Measurements from ENCODE around the gene CCDC197. TPM values are rescaled to one million over a fixed set of nuclear protein-coding genes. Genes with fewer than 3 reads are reported as not detected.

Gene CCDC197
- total RNA-seq, 1 donor, result not detected

- DNase-seq (ENCODE audit: low read depth), result peak; percentile 18
- no peak overlapping the region for H3K4me3 ChIP-seq (ENCODE audit: low read depth, low read length)
- TF ChIP-seq CTCF (IDR thresholded peaks at IDR 0.05; ENCODE audit: insufficient read depth, low read depth, low read length), result no peak
Observed at GRCh38 chr14:93962701-93963601, 34.1 kb upstream of the CCDC197 start.

GRCh38 chr14:93963692-93964091, 33.4 kb upstream of the CCDC197 start:
- no peak overlapping the region for H3K4me3 ChIP-seq (ENCODE audit: low read depth, low read length)
- no peak for DNase-seq (ENCODE audit: low read depth)
- no peak for TF ChIP-seq CTCF (IDR thresholded peaks at IDR 0.05; ENCODE audit: insufficient read depth, low read depth, low read length)

DNA sequence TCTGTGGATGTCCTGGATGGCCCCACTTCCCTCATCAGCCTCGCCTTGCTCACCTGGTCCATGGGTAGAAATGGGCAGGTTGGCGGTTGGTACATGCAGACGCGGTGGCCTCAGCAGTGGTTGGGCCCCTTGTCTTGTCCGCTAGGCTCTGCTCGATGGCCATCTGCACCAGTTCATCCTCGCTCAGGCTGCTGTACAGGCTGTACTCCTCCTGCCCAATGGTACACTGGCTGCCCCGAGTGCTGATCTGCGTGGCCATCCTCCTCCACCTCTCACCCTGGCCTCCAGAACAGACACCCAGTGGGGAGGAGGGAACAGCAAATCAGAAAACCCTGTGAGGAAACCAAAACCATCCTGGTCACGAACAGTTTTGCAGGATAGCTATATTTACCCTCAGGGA, 32.8 kb upstream of the CCDC197 start:
- DNase-seq (ENCODE audit: low read depth), result no peak
- H3K4me3 ChIP-seq (ENCODE audit: low read depth, low read length), result no peak overlapping the region
- no peak for TF ChIP-seq CTCF (IDR thresholded peaks at IDR 0.05; ENCODE audit: insufficient read depth, low read depth, low read length)

DNA sequence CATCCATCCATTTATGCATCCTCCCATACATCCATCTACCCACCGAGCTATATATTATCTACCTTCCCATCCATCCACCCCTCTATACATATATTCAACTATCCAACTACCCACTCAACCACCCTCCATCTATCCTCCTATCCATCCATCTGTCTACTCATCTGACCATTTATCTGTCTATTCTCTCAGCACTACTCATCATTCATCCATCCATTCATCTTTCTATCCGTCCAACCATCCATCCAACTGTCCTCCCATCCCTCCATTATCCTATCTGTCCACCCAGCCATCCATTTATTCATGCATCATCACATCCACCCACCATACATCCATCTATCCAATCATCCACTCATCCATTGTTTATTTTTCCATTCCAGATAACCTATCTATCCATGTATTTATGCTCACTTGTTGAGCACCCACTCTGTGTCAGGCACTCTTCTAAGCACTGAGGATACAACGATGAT, 32.2 kb upstream of the CCDC197 start:
- H3K4me3 ChIP-seq (ENCODE audit: low read depth, low read length), result no peak overlapping the region
- DNase-seq (ENCODE audit: low read depth), result no peak
- no peak for TF ChIP-seq CTCF (IDR thresholded peaks at IDR 0.05; ENCODE audit: insufficient read depth, low read depth, low read length)

- H3K4me3 ChIP-seq (ENCODE audit: low read depth, low read length), result no peak overlapping the region
- peak; percentile 80 for DNase-seq (ENCODE audit: low read depth)
- no peak for TF ChIP-seq CTCF (IDR thresholded peaks at IDR 0.05; ENCODE audit: insufficient read depth, low read depth, low read length)
Observed at GRCh38 chr14:93965287-93965821, 31.7 kb upstream of the CCDC197 start.

DNA sequence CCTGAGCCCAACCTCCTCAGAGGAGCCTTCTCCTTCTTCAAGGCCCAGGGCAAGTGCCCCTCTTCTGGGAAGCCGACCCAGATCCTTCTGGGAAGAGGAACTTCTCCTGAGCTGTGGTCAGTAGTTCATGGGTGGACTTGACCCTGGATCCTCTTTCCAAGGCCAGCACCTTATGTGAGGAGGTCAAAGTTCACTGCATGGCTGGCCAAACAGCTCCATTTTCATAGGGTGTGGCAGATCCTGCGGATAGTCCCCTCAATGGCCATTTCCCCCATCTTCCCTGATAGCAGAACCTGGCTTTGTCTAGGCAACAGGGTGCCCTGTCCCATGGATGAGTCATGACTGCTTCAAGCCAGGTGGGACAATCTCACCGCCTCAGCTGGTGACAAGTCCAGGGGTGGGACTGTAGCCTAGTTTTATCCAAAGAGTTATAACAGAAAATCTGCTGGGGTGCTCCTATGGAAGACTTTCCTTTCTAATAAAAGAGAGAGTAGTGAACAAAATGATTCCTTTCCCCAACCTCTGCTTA, 31.1 kb upstream of the CCDC197 start:
- no peak overlapping the region for H3K4me3 ChIP-seq (ENCODE audit: low read depth, low read length)
- no peak for TF ChIP-seq CTCF (IDR thresholded peaks at IDR 0.05; ENCODE audit: insufficient read depth, low read depth, low read length)
- no peak for DNase-seq (ENCODE audit: low read depth)

All from fibroblast of villous mesenchyme (primary cell).